ENCODE results near the gene SYNE3. TPM values are rescaled to one million over a fixed set of nuclear protein-coding genes. Genes with fewer than 3 reads are reported as not detected.
A peak's percentile ranks its signal among the peaks of the same experiment; 100 is the strongest.

The SYNE3 gene
- total RNA-seq, 1 donor = 27.6 TPM

DNA sequence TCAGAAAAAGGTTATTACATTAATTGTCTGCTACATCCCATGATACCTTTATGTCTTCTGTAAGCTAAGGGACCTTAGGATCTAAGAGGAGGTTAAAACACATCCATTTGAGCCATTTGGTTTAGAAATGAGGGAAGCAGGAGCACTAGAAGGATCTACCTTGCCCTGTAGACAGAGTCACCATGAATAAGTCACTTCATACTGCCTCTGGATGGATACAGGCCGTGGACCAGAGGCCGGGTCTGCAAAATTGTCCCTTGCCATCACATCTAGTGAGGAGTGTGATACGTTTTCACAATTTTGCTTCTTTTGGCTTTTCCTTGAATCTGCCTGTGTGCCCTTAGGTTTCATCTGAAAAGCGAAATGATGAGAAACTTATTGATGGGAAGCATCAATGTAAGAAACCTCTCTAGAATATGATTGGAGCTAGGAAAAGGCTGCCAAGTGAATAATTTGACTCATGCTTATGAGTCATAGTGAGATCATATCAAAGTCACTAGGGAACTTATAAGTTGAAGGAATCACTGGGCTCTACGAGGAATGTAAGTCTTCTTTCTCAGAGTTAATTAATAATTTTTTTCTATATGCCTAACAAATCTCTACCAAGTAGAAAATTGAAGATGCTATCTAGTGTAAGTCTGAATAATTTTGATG is 29.2 kb upstream of the SYNE3 start:
- Histone ChIP-seq H3K4me1 (ENCODE audit: insufficient read depth, low read length) (no peaks in the 10 kb centered on the region), H3K27me3 (ENCODE audit: insufficient read depth, low read length) (no peaks in the 10 kb centered on the region), H3K4me3 (ENCODE audit: low read length) (no peak overlapping the region), H3K9me3 (ENCODE audit: low read depth, low read length) (no peaks in the 10 kb centered on the region)

DNA sequence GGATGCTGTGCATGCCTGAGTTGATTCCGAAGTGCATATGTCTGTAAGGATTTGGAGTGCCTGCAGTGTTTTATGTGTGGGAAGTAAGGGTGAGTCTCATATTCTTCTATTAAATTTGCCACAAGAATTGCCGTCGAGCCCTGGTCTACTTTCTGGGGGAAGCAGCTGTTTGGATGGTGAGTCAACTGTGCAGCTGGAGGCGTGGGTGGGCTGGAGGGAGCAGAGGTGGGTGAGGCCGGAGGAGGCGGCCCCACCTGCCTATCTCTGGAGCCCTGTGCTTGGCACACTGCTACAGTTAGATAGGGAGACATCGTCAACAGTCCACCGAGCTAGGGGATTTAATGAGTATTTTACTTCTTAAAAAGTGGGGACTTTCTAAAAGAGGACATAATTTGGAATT is 28.1 kb upstream of the SYNE3 start:
- no peaks in the 10 kb centered on the region for H3K4me1 ChIP-seq (ENCODE audit: insufficient read depth, low read length)
- no peaks in the 10 kb centered on the region for H3K9me3 ChIP-seq (ENCODE audit: low read depth, low read length)
- no peak overlapping the region for H3K4me3 ChIP-seq (ENCODE audit: low read length)
- H3K27me3 ChIP-seq (ENCODE audit: insufficient read depth, low read length) = no peaks in the 10 kb centered on the region

DNA sequence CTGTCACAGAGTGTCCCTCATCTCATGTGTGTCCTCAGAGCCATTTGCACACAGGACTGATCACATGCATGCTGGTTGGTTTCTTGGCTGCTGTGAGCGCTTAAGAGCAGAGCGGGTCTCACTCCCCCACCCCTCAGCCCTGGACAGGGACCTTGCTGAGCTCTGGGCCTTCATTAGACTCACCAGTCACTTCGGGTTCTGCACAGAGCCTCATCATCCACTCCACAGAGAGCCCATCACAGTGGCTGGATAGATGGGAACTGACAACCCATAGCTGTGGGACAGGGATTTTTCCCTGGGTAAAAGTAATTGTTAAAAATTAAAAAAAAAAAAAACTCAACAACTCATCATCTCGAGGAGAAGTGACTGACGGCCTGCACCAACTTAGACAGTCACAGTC is 26.6 kb upstream of the SYNE3 start:
- Histone ChIP-seq H3K4me3 (ENCODE audit: low read length) (no peak overlapping the region), H3K4me1 (ENCODE audit: insufficient read depth, low read length) (no peaks in the 10 kb centered on the region), H3K27me3 (ENCODE audit: insufficient read depth, low read length) (no peaks in the 10 kb centered on the region), H3K9me3 (ENCODE audit: low read depth, low read length) (no peaks in the 10 kb centered on the region)

DNA sequence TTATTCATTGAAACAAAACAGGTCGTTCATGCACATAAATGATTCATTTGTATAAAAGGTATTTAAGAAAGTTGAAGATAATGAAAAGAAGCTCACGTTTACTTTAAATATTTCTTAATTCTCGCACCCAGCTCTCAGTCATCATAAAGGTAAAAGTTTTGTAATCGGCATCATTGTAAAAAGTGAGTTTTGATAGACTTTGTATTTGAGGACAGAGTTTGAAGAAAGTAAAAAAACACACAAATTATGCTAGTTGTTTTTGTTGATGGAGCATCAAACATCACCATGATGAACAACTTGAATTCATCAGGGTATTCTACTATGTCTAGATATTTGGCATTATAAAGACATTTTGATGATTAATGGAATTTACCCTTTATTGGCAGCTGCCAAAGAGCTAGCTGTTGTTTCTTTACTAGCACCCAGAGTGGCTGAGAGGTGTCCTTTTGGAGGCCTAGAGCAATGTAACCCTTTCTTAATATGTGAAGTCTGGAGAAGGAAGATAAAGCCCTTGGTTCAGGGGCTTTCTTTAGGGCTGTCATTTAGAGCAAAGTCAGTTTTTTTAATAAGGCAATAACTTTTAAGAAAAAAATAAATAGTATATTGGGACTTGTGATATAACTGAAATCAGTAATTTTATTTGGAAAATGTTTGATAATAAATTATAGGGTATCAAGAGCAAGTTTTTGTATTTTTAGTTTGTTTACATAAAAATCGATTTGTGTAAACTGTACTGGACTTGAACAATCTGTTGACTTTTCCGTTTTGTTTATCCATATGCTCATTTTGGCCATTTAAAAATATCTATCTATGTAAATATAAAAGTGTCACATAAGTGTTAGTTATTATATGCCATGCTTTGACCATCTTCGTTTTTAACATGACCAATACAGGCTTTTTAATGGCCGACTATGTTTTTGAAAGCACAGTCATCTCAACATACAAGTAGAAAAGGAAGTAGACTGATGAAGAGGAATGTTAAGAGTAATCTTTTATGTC is 25.8 kb upstream of the SYNE3 start:
- H3K27me3 ChIP-seq (ENCODE audit: insufficient read depth, low read length) = no peaks in the 10 kb centered on the region
- H3K9me3 ChIP-seq (ENCODE audit: low read depth, low read length) = no peaks in the 10 kb centered on the region
- H3K4me3 ChIP-seq (ENCODE audit: low read length) = no peak overlapping the region
- no peaks in the 10 kb centered on the region for H3K4me1 ChIP-seq (ENCODE audit: insufficient read depth, low read length)

DNA sequence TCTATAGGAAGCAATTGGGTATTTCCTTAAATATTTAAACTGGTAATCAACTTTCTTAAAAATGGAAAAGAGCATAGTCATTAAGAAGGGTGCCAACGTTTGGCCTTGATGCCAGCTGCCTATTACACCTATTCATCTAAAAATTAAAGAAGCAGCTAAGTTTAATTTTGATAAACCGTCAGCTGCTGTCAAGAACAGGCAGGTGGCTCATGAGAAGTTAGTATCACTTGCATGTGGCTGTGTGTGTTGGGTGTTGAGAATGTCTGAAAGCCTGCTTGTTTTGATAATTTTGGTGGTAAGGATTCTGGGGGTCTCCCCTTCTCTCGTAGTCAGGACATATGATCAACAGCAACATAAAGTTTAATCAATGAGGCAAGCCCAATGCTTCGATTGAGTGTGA is 24.9 kb upstream of the SYNE3 start:
- Histone ChIP-seq H3K27me3 (ENCODE audit: insufficient read depth, low read length) (no peaks in the 10 kb centered on the region), H3K9me3 (ENCODE audit: low read depth, low read length) (no peaks in the 10 kb centered on the region), H3K4me3 (ENCODE audit: low read length) (no peak overlapping the region), H3K4me1 (ENCODE audit: insufficient read depth, low read length) (peaks cover 5% of the 10 kb centered on the region)

DNA sequence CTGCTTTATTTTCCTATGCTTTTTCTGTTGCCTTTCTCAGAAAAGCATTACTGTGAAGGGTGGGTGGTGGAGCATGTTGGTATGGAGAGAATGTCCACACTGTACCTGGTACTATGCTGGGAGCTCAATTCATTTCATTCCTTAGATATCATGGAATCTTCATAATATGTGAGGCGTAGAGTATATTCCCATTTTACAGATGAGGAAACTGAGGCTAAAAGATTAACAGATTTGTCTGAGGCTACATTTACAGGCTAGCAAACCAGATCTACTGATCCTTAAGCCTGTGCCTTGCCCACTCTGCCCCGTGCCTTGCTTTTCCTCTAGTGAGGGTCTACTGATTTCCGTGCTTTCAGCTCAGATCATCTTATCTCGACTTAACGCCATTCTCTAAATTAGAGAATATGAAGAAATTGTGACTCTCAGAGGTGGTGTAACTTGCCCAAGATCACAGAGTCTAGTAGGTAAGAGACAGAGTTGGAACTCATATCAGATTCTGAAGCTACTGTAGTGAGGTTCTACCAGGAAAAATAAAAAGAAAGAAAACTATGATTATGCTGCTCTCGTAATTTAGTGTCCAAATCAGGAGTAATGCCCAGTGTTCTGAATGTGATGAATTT is 23.9 kb upstream of the SYNE3 start:
- no peaks in the 10 kb centered on the region for H3K9me3 ChIP-seq (ENCODE audit: low read depth, low read length)
- no peaks in the 10 kb centered on the region for H3K27me3 ChIP-seq (ENCODE audit: insufficient read depth, low read length)
- no peak overlapping the region for H3K4me3 ChIP-seq (ENCODE audit: low read length)
- peaks cover 15% of the 10 kb centered on the region for H3K4me1 ChIP-seq (ENCODE audit: insufficient read depth, low read length)

DNA sequence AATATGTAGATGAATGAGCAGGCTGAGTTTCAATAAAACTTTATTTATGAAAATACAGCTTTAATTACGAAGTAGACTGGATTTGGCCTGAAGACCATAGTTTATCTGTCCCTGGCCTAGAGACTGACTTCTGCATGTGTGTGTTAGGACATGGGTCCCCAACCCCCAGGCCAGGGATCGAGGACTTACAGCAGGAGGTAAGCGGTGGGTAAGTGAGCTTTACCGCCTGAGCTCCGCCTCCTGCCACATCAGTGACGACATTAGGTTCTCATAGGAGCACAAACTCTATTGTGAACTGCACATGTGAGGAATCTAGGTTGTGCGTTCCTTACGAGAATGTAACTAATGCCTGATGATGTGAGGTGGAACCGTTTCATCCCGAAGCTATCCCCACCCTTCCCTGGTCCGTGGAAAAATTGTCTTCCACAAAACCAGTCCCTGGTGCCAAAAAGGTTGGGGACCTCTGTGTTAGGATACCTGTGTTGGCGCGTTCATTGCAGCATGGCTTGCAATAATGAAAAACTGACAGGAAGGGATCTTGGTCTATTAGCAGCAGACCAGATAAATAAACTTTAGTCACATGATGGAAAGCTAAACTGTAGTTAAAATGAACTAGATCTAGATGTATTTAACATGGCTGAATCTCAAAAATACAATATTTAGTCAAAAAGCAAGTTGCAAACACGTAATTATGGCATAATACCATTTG is 22.5 kb upstream of the SYNE3 start:
- Histone ChIP-seq H3K4me1 (ENCODE audit: insufficient read depth, low read length) (peaks cover 18% of the 10 kb centered on the region), H3K9me3 (ENCODE audit: low read depth, low read length) (no peaks in the 10 kb centered on the region), H3K27me3 (ENCODE audit: insufficient read depth, low read length) (no peaks in the 10 kb centered on the region), H3K4me3 (ENCODE audit: low read length) (no peak overlapping the region)

DNA sequence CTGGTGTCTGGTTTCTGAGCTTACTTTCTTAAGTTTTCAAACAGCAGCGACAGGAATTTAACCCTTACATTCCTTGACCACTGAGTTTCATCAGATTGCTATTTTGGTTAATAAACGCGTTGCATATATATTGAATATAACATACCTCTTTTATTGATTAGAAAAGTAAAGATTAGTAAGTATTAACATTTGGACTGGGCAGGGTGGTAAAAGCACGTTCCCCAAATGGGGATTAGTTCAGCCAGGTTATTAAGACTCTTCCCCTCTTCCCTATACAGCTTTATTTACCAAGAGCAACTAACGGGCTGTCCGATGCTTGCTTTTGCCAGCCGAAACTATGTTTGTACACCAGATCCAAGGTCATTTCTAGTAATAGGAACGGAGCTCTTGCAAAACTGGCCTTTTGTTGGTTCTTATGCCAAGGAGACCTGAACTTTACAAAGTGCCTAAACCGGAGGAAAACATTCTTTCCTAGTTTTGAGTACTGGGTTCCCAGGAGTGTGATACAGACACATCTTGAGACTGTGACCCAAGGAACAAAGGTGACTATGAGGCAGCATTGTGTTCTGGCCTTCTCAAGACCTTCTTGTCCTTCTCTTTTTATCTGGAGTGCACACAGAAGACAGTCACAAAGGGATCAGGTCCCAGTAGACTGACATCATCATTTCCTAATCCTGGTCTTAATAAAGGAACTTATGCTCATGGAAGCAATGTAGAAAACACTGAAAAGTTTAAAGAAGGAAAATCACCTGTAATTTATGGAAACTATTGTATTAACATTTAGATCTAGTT is 21.0 kb upstream of the SYNE3 start:
- no peaks in the 10 kb centered on the region for H3K9me3 ChIP-seq (ENCODE audit: low read depth, low read length)
- no peaks in the 10 kb centered on the region for H3K27me3 ChIP-seq (ENCODE audit: insufficient read depth, low read length)
- no peak overlapping the region for H3K4me3 ChIP-seq (ENCODE audit: low read length)
- H3K4me1 ChIP-seq (ENCODE audit: insufficient read depth, low read length) = peaks cover 30% of the 10 kb centered on the region

DNA sequence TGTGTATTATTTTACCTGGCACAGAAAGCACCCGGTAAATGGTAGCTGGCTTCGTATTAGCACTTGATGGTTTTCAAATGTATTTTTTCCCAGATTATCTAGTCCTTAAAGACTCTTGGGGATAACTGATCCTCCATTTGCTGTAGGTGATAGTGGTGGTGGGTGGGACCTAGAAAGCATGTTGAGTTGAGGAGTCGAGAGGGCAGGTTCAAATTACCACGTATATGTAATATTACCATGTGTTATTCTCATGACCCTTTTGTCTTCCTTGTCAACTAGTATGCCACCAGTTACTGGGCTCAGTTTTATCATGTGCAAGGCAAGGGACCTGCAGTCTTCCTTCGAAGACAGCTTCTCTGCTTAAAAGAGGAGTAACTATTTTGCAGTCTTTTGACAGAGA is 20.2 kb upstream of the SYNE3 start:
- H3K27me3 ChIP-seq (ENCODE audit: insufficient read depth, low read length) = no peaks in the 10 kb centered on the region
- no peak overlapping the region for H3K4me3 ChIP-seq (ENCODE audit: low read length)
- no peaks in the 10 kb centered on the region for H3K9me3 ChIP-seq (ENCODE audit: low read depth, low read length)
- H3K4me1 ChIP-seq (ENCODE audit: insufficient read depth, low read length) = peaks cover 34% of the 10 kb centered on the region

DNA sequence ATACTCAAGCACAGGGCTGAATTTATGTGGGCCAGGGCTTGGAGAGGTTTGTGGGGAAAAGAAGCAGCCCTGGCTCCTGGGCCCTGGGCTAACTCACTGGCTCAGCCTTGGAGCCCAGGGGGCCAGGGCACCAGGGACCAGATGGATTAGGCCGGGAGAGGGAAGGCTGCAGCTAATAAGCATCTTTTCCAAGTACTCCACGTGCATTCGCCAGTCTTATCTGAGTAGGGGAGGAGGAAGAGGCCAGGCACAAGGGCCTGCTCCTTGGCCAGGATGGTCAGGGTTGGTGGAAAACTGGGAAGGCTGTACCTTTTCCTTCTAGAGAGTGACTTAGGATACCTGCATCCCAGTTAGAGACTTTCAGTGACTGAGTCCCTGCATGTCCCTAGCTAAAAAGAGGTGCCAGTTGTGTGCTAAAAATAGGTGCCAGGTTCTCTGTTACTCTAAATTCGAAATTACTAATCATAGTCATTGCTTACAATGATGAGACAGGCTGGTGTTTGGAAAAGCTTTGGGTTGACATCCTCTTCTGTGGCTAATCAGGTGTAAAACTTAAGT is 19.7 kb upstream of the SYNE3 start:
- H3K4me3 ChIP-seq (ENCODE audit: low read length) = no peak overlapping the region
- no peaks in the 10 kb centered on the region for H3K27me3 ChIP-seq (ENCODE audit: insufficient read depth, low read length)
- H3K4me1 ChIP-seq (ENCODE audit: insufficient read depth, low read length) = peaks cover 34% of the 10 kb centered on the region
- H3K9me3 ChIP-seq (ENCODE audit: low read depth, low read length) = no peaks in the 10 kb centered on the region

DNA sequence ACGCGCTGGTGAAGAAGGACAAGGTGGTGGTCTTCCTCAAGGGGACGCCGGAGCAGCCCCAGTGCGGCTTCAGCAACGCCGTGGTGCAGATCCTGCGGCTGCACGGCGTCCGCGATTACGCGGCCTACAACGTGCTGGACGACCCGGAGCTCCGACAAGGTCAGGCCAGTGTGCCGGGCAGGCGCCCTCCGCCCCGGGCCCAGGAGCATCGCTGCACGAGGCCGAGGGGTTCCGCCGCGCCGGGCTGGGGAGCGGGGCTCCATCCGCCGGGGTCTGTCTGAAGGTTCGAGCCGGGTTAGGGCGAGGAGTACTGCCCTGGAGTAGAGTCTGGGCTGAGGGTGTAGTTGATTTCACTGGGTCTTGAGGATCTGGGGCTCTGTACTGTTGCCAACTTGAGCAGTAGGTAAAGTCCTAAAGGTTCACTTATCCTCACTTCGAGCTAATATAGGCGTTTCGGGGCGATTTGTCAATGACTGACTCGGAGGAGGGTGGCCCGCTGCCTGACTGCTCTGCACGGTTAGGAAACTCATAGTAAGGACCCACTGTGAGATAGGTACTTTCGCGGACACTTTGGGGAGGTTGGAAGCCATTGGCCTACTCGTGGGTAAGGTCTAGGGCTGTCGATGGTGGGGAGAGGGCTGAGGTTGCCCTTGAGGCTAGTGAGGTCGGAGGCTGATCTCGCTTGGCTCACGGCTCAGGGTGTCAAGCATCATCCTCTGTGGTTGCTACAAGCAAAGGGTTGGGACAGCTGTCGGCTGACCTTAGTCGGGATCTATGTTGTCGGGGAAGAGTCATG is 19.0 kb upstream of the SYNE3 start:
- H3K27me3 ChIP-seq (ENCODE audit: insufficient read depth, low read length) = no peaks in the 10 kb centered on the region
- H3K4me1 ChIP-seq (ENCODE audit: insufficient read depth, low read length) = peaks cover 34% of the 10 kb centered on the region
- H3K9me3 ChIP-seq (ENCODE audit: low read depth, low read length) = no peaks in the 10 kb centered on the region
- peak overlapping the region; percentile 91 for H3K4me3 ChIP-seq (ENCODE audit: low read length)

DNA sequence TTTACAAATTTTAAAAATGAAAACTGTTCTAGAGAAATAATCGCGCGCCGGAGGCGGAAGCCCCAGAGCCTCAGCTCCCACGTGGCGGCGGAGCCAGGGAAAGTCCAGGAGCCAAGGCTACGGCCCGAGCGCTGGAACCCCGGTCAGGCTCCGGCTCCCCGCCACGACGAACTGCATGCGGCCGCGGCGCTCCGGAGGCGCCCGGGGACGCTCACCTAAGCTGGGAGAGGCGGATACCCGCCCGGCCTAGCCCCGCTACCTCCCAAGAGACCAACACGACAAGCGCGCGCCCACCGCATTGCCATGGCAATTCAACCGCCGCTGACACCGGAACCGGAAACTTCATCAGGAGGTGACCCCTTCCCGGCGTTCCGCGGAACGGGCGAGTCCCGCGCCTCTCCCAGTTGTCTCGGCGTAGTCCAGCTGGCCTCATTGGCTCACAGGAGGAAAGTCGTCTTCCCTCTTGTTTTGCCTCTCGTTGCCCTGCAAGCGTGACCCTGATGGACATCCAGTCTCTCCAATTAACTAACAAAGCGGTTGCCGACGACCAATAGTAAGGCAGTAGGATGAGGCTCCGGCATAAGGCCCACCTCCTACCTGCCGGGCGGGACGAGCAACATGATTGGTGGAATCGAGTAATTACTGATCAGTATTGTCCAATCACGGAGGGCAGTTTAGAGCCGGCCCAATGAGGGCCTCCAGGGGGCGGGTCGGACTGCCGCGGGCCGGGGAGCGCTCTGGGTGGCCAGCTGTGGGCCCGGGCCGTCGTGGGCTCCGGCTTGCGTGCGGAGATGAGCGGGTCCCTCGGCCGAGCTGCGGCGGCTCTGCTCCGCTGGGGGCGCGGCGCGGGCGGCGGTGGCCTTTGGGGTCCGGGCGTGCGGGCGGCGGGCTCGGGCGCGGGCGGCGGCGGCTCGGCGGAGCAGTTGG is 18.1 kb upstream of the SYNE3 start, which contains the start of gene GLRX5:
Gene GLRX5, plus strand, starts transcription at position 752 of the 927 bp plus-strand sequence. Its CDS starts 40 bp downstream, at position 792.
- H3K4me3 ChIP-seq (ENCODE audit: low read length) = peak within 1 kb of the TSS; percentile 91
- H3K27me3 ChIP-seq (ENCODE audit: insufficient read depth, low read length) = no peaks in the 10 kb centered on the region
- H3K9me3 ChIP-seq (ENCODE audit: low read depth, low read length) = no peaks in the 10 kb centered on the region
- H3K4me1 ChIP-seq (ENCODE audit: insufficient read depth, low read length) = peaks cover 34% of the 10 kb centered on the region
